ENCODE data around the gene CEACAM21.

CEACAM21 gene

GRCh38 chr19:41626877-41627276 is 50.9 kb downstream of the CEACAM21 start, which contains the start of gene CEACAM4:
TSS of gene CEACAM4 (minus strand) at chr19:41627074. CDS start at chr19:41626963, 111 bp downstream.
- TF ChIP-seq CTCF (IDR thresholded peaks at IDR 0.05; ENCODE audit: extremely low read depth, missing control alignments): no peak
- no peak for DNase-seq (ENCODE audit: low spot score)

GRCh38 chr19:41627966-41628675 is 52.2 kb downstream of the CEACAM21 start:
- no peak for DNase-seq (ENCODE audit: low spot score)
- TF ChIP-seq CTCF (IDR thresholded peaks at IDR 0.05; ENCODE audit: extremely low read depth, missing control alignments): no peak

Data from GM20000 (cell line).